SIG-M5 (cell line): ENCODE data around the gene MUC5AC.
"Not testable (repeated sequence)": the region's sequence is repeated elsewhere in the genome, so short reads cannot be mapped to it uniquely, and the experiment has no call there.

Experiments used
- DNase-seq: peaks from one replicate; lab custom pipeline; 2025; lab: John Stamatoyannopoulos, UW

MUC5AC gene

GRCh38 chr11:1162491-1163311, 4.9 kb downstream of the MUC5AC start:
- DNase-seq: no peak

- DNase-seq: no peak
These were observed 5.7 kb downstream of the MUC5AC start for GRCh38 chr11:1163321-1163910.

GRCh38 chr11:1163911-1164735, 6.4 kb downstream of the MUC5AC start:
- no peak for DNase-seq

GRCh38 chr11:1164779-1165255, 7.1 kb downstream of the MUC5AC start:
- DNase-seq: not testable (repeated sequence)

- no peak for DNase-seq
These were observed 7.7 kb downstream of the MUC5AC start for GRCh38 chr11:1165256-1166041.

- no peak for DNase-seq
These were observed 9.5 kb downstream of the MUC5AC start for GRCh38 chr11:1167256-1167655.

- DNase-seq: no peak
These were observed 10.0 kb downstream of the MUC5AC start for GRCh38 chr11:1167751-1168231.

- DNase-seq: no peak
These were observed 10.5 kb downstream of the MUC5AC start for GRCh38 chr11:1168256-1168655.

- no peak for DNase-seq
These were observed 11.0 kb downstream of the MUC5AC start for GRCh38 chr11:1168721-1169161.

GRCh38 chr11:1171223-1171984, 13.7 kb downstream of the MUC5AC start:
- DNase-seq: no peak

- no peak for DNase-seq
These were observed 14.4 kb downstream of the MUC5AC start for GRCh38 chr11:1171985-1172728.

- no peak for DNase-seq
These were observed 15.0 kb downstream of the MUC5AC start for GRCh38 chr11:1172729-1173117.

- not testable (repeated sequence) for DNase-seq
These were observed 15.6 kb downstream of the MUC5AC start for GRCh38 chr11:1173396-1173795.

GRCh38 chr11:1174441-1175370, 17.0 kb downstream of the MUC5AC start:
- DNase-seq: no peak

GRCh38 chr11:1175461-1176223, 17.9 kb downstream of the MUC5AC start:
- DNase-seq: no peak

GRCh38 chr11:1176224-1177019, 18.7 kb downstream of the MUC5AC start:
- DNase-seq: no peak

GRCh38 chr11:1177020-1177770, 19.4 kb downstream of the MUC5AC start:
- no peak for DNase-seq
